HG02870 (cell line): ENCODE measurements around the gene QSOX2.
"Not testable (repeated sequence)": the region's sequence is repeated elsewhere in the genome, so short reads cannot be mapped to it uniquely, and the experiment has no call there.

Experiments used
- ATAC-seq: cut with Tn5 transposase; IDR thresholded peaks from one replicate; pipeline ENCODE4 v1.9.1; 2021; ENCODE audit warnings: mild to moderate bottlenecking, moderate library complexity; ENCODE audit not compliant: unreplicated experiment

The QSOX2 gene

GRCh38 chr9:136266641-136267040 is 21.0 kb upstream of the QSOX2 start:
- ATAC-seq = not testable (repeated sequence)

GRCh38 chr9:136265561-136266355 is 20.1 kb upstream of the QSOX2 start:
- ATAC-seq = no peak

GRCh38 chr9:136264441-136265405 is 19.1 kb upstream of the QSOX2 start:
- ATAC-seq = no peak

GRCh38 chr9:136264031-136264430 is 18.4 kb upstream of the QSOX2 start:
- no peak for ATAC-seq

- ATAC-seq = no peak
Measured at GRCh38 chr9:136262671-136263178, 17.1 kb upstream of the QSOX2 start.

- ATAC-seq = no peak
Measured at GRCh38 chr9:136261686-136262430, 16.2 kb upstream of the QSOX2 start.

GRCh38 chr9:136260936-136261472 is 15.4 kb upstream of the QSOX2 start:
- no peak for ATAC-seq

- ATAC-seq = no peak
Measured at GRCh38 chr9:136260521-136260920, 14.9 kb upstream of the QSOX2 start.

- no peak for ATAC-seq
Measured at GRCh38 chr9:136259836-136260235, 14.2 kb upstream of the QSOX2 start.

GRCh38 chr9:136259517-136259813 is 13.9 kb upstream of the QSOX2 start:
- ATAC-seq = no peak

GRCh38 chr9:136258786-136259516 is 13.3 kb upstream of the QSOX2 start:
- ATAC-seq = no peak

- ATAC-seq = no peak
Measured at GRCh38 chr9:136258299-136258625, 12.7 kb upstream of the QSOX2 start.

GRCh38 chr9:136257381-136258298 is 12.0 kb upstream of the QSOX2 start:
- no peak for ATAC-seq

GRCh38 chr9:136255896-136256890 is 10.6 kb upstream of the QSOX2 start:
- ATAC-seq = no peak

- no peak for ATAC-seq
Measured at GRCh38 chr9:136255166-136255538, 9.5 kb upstream of the QSOX2 start.

- ATAC-seq = no peak
Measured at GRCh38 chr9:136254381-136255165, 9.0 kb upstream of the QSOX2 start.
